OCI-M1 (cell line): Measurements from ENCODE around the gene CHMP2A.

ENCODE experiments used
- DNase-seq: peaks from one replicate; lab custom pipeline; 2025; lab: John Stamatoyannopoulos, UW

The CHMP2A gene

GRCh38 chr19:58511353-58512208, 43.3 kb downstream of the CHMP2A start, which contains the start of gene SLC27A5:
Gene SLC27A5 (minus strand): TSS chr19:58511992. CDS start chr19:58511955, 37 bp downstream.
- no peak for DNase-seq

- no peak for DNase-seq
These were observed 44.6 kb downstream of the CHMP2A start for GRCh38 chr19:58510084-58510862.

DNA sequence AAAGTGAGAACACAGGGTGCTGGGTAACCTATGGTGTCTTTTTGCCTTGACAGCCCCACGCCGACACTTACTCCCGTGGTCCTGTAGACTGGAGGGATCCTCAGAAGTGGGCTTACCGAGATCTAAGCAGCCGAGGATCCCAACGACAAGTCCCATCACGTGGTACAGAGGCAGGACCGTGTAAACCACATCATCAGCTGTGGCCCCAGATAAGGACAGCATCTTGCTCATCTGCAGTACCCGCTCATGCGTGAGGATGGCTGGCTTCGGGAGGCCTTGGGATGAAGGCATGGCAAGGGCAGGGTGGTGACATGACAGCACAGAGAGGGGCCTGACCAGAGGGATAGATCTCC, 45.2 kb downstream of the CHMP2A start:
- peak; percentile 97 for DNase-seq

DNA sequence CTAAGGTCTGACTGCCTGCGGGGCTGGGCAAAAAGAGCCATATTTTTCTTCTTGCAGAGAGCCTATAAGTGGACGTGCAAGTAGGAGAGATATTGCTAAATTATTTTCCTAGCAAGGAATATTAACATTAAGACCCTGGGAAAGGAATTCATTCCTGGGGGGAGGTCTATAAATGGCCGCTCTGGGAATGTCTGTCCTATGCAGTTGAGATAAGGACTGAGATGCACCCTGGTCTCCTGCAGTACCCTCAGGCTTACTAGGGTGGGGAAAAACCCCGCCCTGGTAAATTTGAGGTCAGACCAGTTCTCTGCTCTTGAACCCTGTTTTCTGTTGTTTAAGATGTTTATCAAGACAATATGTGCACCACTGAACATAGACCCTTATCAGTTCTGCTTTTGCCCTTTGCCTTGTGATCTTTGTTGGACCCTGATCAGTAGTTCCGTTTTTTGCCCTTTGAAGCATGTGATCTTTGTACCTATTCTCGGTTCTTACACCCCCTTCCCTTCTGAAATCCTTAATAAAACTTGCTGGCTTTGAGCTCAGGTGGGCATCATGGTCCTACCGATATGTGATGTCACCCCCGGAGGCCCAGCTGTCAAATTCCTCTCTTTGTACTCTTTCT, 47.2 kb downstream of the CHMP2A start:
- peak; percentile 26 for DNase-seq
